Neural progenitor cell (in vitro differentiated cells): Measurements from ENCODE around the gene SERPIND1. TPM values are rescaled to one million over a fixed set of nuclear protein-coding genes. Genes with fewer than 3 reads are reported as not detected.

Experiments
- DNase-seq: peaks from one replicate; pipeline ENCODE4 v3.0.0-alpha.2; 2016; ENCODE audit warnings: low spot score
- H2AFZ ChIP-seq: fragments of 200-600 bp; sonication (generic); replicated peaks from 2 replicates; pipeline ENCODE4 v1.6.1; 2016; ENCODE audit warnings: antibody characterized with exemption
- H3F3A ChIP-seq: fragments of 200-600 bp; sonication (generic); 2 replicates; pipeline ENCODE4 v1.6.1; 2016; ENCODE audit warnings: antibody characterized with exemption, low read depth
- H3K27ac ChIP-seq: fragments of 200-600 bp; sonication (generic); 2 replicates; pipeline ENCODE4 v1.5.1; 2016; ENCODE audit warnings: mild to moderate bottlenecking
- H3K27me3 ChIP-seq: fragments of 200-600 bp; sonication (generic); 2 replicates; pipeline ENCODE4 v1.6.1; 2016; ENCODE audit warnings: mild to moderate bottlenecking, moderate library complexity
- H3K36me3 ChIP-seq: fragments of 200-600 bp; sonication (generic); 2 replicates; pipeline ENCODE4 v1.5.1; 2016
- H3K4me1 ChIP-seq: fragments of 200-600 bp; sonication (generic); 2 replicates; pipeline ENCODE4 v1.6.1; 2016; ENCODE audit warnings: mixed run types
- H3K4me2 ChIP-seq: fragments of 200-600 bp; sonication (generic); 2 replicates; pipeline ENCODE4 v1.6.1; 2016
- H3K4me3 ChIP-seq: fragments of 200-600 bp; sonication (generic); 2 replicates; pipeline ENCODE4 v1.5.1; 2016
- H3K79me2 ChIP-seq: fragments of 200-600 bp; sonication (generic); 2 replicates; pipeline ENCODE4 v1.6.1; 2016; ENCODE audit warnings: low read depth
- H3K9ac ChIP-seq: fragments of 200-600 bp; sonication (generic); 2 replicates; pipeline ENCODE4 v1.6.1; 2016
- H3K9me3 ChIP-seq: fragments of 200-600 bp; sonication (generic); 2 replicates; pipeline ENCODE4 v1.5.1; 2016; ENCODE audit warnings: low read depth
- H4K20me1 ChIP-seq: fragments of 200-600 bp; sonication (generic); 2 replicates; pipeline ENCODE4 v1.6.1; 2016; ENCODE audit warnings: low read depth
- H3K27ac Mint-ChIP-seq: 3 replicates; pipeline ENCODE4 v1.8.0; 2021; ENCODE audit warnings: mixed read lengths
- H3K27me3 Mint-ChIP-seq: 2 replicates; pipeline ENCODE4 v1.8.0; 2022; ENCODE audit warnings: low read depth, mild to moderate bottlenecking, inconsistent platforms, moderate library complexity, mixed read lengths; ENCODE audit not compliant: insufficient read depth
- H3K36me3 Mint-ChIP-seq: 3 replicates; pipeline ENCODE4 v1.8.0; 2021; ENCODE audit warnings: mixed read lengths
- H3K4me1 Mint-ChIP-seq: 3 replicates; pipeline ENCODE4 v1.8.0; 2021; ENCODE audit warnings: mixed read lengths
- H3K4me3 Mint-ChIP-seq: 3 replicates; pipeline ENCODE4 v1.8.0; 2021; ENCODE audit warnings: mild to moderate bottlenecking, moderate library complexity, mixed read lengths
- H3K9me3 Mint-ChIP-seq: 3 replicates; pipeline ENCODE4 v1.8.0; 2020; ENCODE audit warnings: mixed read lengths
- CTCF ChIP-seq: fragments of 200-600 bp; sonication (generic); IDR thresholded peaks from 2 replicates; pipeline ENCODE4 v1.5.1; 2017; ENCODE audit warnings: antibody characterized with exemption, mild to moderate bottlenecking
- EZH2 ChIP-seq: fragments of 200-600 bp; sonication (generic); IDR thresholded peaks from 2 replicates; pipeline ENCODE4 v1.6.1; 2017; ENCODE audit warnings: antibody characterized with exemption, mild to moderate bottlenecking, moderate library complexity
- EZH2phosphoT487 ChIP-seq: fragments of 200-600 bp; sonication (generic); IDR thresholded peaks from 2 replicates; pipeline ENCODE4 v1.6.1; 2017; ENCODE audit warnings: antibody characterized with exemption
- total RNA-seq: library from RNA; depleted of rRNA; stranded (reverse); fragments of >200 nt; gene quantifications from 2 replicates; pipeline ENCODE4 v1.2.3, GENCODE V29; 2015; ENCODE audit warnings: low replicate concordance

SERPIND1 gene
- total RNA-seq, 1 donor from 2014 or later: not detected

GRCh38 chr22:20813056-20813455 lies 39.1 kb downstream of the SERPIND1 start:
- H3K4me3 Mint-ChIP-seq: no peak overlapping the region
- H3K4me1 ChIP-seq: no peaks in the 10 kb centered on the region
- H3K27me3 Mint-ChIP-seq: peaks cover 2% of the 10 kb centered on the region

GRCh38 chr22:20814221-20814808 lies 40.4 kb downstream of the SERPIND1 start:
- no peaks in the 10 kb centered on the region for H3K4me1 Mint-ChIP-seq
- TF ChIP-seq EZH2phosphoT487 (no peak), EZH2 (no peak), CTCF (no peak)
- no peak overlapping the region for H3K27ac ChIP-seq

More at GRCh38 chr22:20813056-20813455, 39.1 kb downstream of the SERPIND1 start:
- Mint-ChIP-seq H3K36me3 (peaks cover 32% of the 10 kb centered on the region), H3K27ac (no peak overlapping the region), H3K4me1 (no peaks in the 10 kb centered on the region), H3K9me3 (no peaks in the 10 kb centered on the region)
- H3K36me3 ChIP-seq: no peaks in the 10 kb centered on the region
- DNase-seq: no peak
- H3K4me3 ChIP-seq: no peak overlapping the region
- H3K4me2 ChIP-seq: no peak overlapping the region
- no peaks in the 10 kb centered on the region for H3F3A ChIP-seq
- no peak overlapping the region for H2AFZ ChIP-seq
- H3K79me2 ChIP-seq: no peaks in the 10 kb centered on the region
- H4K20me1 ChIP-seq: no peaks in the 10 kb centered on the region
- H3K9me3 ChIP-seq: no peaks in the 10 kb centered on the region
- H3K27ac ChIP-seq: no peak overlapping the region
- H3K27me3 ChIP-seq: no peaks in the 10 kb centered on the region
- TF ChIP-seq CTCF (no peak), EZH2 (no peak), EZH2phosphoT487 (no peak)
- no peak overlapping the region for H3K9ac ChIP-seq

GRCh38 chr22:20815477-20816050 lies 41.7 kb downstream of the SERPIND1 start:
- Mint-ChIP-seq H3K4me3 (no peak overlapping the region), H3K9me3 (no peaks in the 10 kb centered on the region), H3K4me1 (no peaks in the 10 kb centered on the region), H3K27ac (no peak overlapping the region), H3K27me3 (peaks cover 2% of the 10 kb centered on the region), H3K36me3 (peaks cover 25% of the 10 kb centered on the region)
- Histone ChIP-seq H3K9me3 (no peaks in the 10 kb centered on the region), H3K4me1 (no peaks in the 10 kb centered on the region), H3K9ac (no peak overlapping the region), H2AFZ (no peak overlapping the region), H4K20me1 (no peaks in the 10 kb centered on the region), H3F3A (no peaks in the 10 kb centered on the region), H3K4me2 (no peak overlapping the region), H3K27ac (no peak overlapping the region), H3K36me3 (no peaks in the 10 kb centered on the region), H3K79me2 (no peaks in the 10 kb centered on the region), H3K27me3 (no peaks in the 10 kb centered on the region), H3K4me3 (no peak overlapping the region)
- TF ChIP-seq EZH2phosphoT487 (no peak), CTCF (no peak), EZH2 (no peak)
- DNase-seq: no peak

More at GRCh38 chr22:20814221-20814808, 40.4 kb downstream of the SERPIND1 start:
- Mint-ChIP-seq H3K9me3 (no peaks in the 10 kb centered on the region), H3K4me3 (no peak overlapping the region), H3K36me3 (peaks cover 29% of the 10 kb centered on the region), H3K27me3 (peaks cover 2% of the 10 kb centered on the region), H3K27ac (no peak overlapping the region)
- Histone ChIP-seq H3K9me3 (no peaks in the 10 kb centered on the region), H4K20me1 (no peaks in the 10 kb centered on the region), H3K36me3 (no peaks in the 10 kb centered on the region), H3K4me3 (no peak overlapping the region), H3F3A (no peaks in the 10 kb centered on the region), H3K4me1 (no peaks in the 10 kb centered on the region), H2AFZ (no peak overlapping the region), H3K27me3 (no peaks in the 10 kb centered on the region), H3K79me2 (no peaks in the 10 kb centered on the region), H3K4me2 (no peak overlapping the region), H3K9ac (no peak overlapping the region)
- no peak for DNase-seq
